Endothelial cell of umbilical vein (primary cell): Measurements from ENCODE around the gene RPL22L1. TPM values are rescaled to one million over a fixed set of nuclear protein-coding genes. Genes with fewer than 3 reads are reported as not detected.

Experiments used
- BruUV-seq: library from RNA; stranded (reverse); fragments of 400-500 nt; replicated peaks from 2 replicates; lab custom pipeline; 2021; lab: Mats Ljungman, UMichigan
- CTCF ChIA-PET: fragments of 300-600, 350-600 bp; sonication (Branson Sonifier 250); formaldehyde crosslinking; loops from one replicate; lab custom pipeline; 2021; ENCODE audit warnings: antibody characterized with exemption, inconsistent platforms; lab: Charles Lee
- POLR2A ChIA-PET: fragments of 300-600, 350-600 bp; sonication (Branson Sonifier 250); formaldehyde crosslinking; loops from one replicate; lab custom pipeline; 2021; ENCODE audit warnings: antibody characterized with exemption, inconsistent platforms; lab: Charles Lee
- DNase-seq: peaks from one replicate; pipeline ENCODE4 v3.0.0-alpha.2; 2011; ENCODE audit warnings: low read depth, low spot score
- FAIRE-seq: peaks from 2 replicates; lab custom pipeline; 2011; peaks lifted over from hg19 to GRCh38; lab: Jason Lieb, UNC
- H2AFZ ChIP-seq: 2 replicates; pipeline ENCODE4 v1.6.0; 2012; ENCODE audit warnings: low read depth, low read length, control low read depth, inconsistent platforms
- H3K27ac ChIP-seq: 2 replicates; pipeline ENCODE4 v1.5.1; 2011; ENCODE audit warnings: low read depth, mild to moderate bottlenecking, control low read depth, low read length, moderate library complexity; ENCODE audit not compliant: insufficient read depth
- H3K27me3 ChIP-seq, 2 experiments: 2 replicates each; pipeline versions ENCODE4 v1.6.0 to v1.6.1; 2011; ENCODE audit warnings: low read length in 2 of 2, mixed read lengths in 1 of 2; ENCODE audit not compliant: control insufficient read depth in 2 of 2, insufficient read depth in 2 of 2
- H3K36me3 ChIP-seq, 2 experiments: 2 replicates in 1 of 2; 3 replicates in 1 of 2; pipeline ENCODE4 v1.5.1; 2011; ENCODE audit warnings: low read length in 2 of 2, mild to moderate bottlenecking in 1 of 2, moderate library complexity in 1 of 2; ENCODE audit not compliant: control insufficient read depth in 2 of 2, insufficient read depth in 2 of 2; ENCODE audit errors: extremely low read depth in 1 of 2
- H3K4me1 ChIP-seq: 3 replicates; pipeline ENCODE4 v1.5.1; 2011; ENCODE audit warnings: mild to moderate bottlenecking, low read length; ENCODE audit not compliant: control insufficient read depth, insufficient read depth; ENCODE audit errors: extremely low read depth
- H3K4me2 ChIP-seq: 2 replicates; pipeline ENCODE4 v1.6.1; 2011; ENCODE audit warnings: low read length, control low read depth, mixed read lengths; ENCODE audit not compliant: insufficient read depth
- H3K4me3 ChIP-seq, 3 experiments: fragments of 200-600 bp in 1 of 3; sonication (generic), shearing (Covaris generic) in 1 of 3; replicated peaks in 1 of 3; 2 replicates each; pipeline ENCODE4 v1.5.1; 2011 to 2016; ENCODE audit warnings: control low read depth in 3 of 3, low read length in 3 of 3, mild to moderate bottlenecking in 2 of 3, inconsistent platforms in 1 of 3, low read depth in 1 of 3, moderate library complexity in 1 of 3; ENCODE audit not compliant: insufficient read depth in 1 of 3
- H3K79me2 ChIP-seq: 2 replicates; pipeline ENCODE4 v1.6.0; 2012; ENCODE audit warnings: low read length, inconsistent platforms; ENCODE audit not compliant: control insufficient read depth, insufficient read depth
- H3K9ac ChIP-seq: replicated peaks from 2 replicates; pipeline ENCODE3; 2011; ENCODE audit warnings: low read length, control low read depth; ENCODE audit not compliant: insufficient read depth; ENCODE audit errors: extremely low read depth
- H3K9me1 ChIP-seq: replicated peaks from 3 replicates; pipeline ENCODE4 v1.6.0; 2011; ENCODE audit warnings: mild to moderate bottlenecking, low read length; ENCODE audit not compliant: control insufficient read depth, insufficient read depth; ENCODE audit errors: extremely low read depth
- H3K9me3 ChIP-seq: replicated peaks from 2 replicates; pipeline ENCODE4 v1.5.1; 2012; ENCODE audit warnings: low read length, inconsistent platforms; ENCODE audit not compliant: control insufficient read depth, insufficient read depth
- H4K20me1 ChIP-seq: replicated peaks from 2 replicates; pipeline ENCODE3; 2011; ENCODE audit warnings: mild to moderate bottlenecking, low read length; ENCODE audit not compliant: control insufficient read depth, insufficient read depth; ENCODE audit errors: extremely low read depth
- EZH2 ChIP-seq: IDR thresholded peaks from 2 replicates; pipeline ENCODE4 v1.6.1; 2012; ENCODE audit warnings: borderline replicate concordance, low read depth, mild to moderate bottlenecking, moderate library complexity, low read length, inconsistent platforms; ENCODE audit not compliant: severe bottlenecking
- FOS ChIP-seq: IDR thresholded peaks from 2 replicates; pipeline ENCODE4 v1.6.1; 2011; ENCODE audit warnings: mild to moderate bottlenecking, low read length, moderate library complexity, borderline replicate concordance; ENCODE audit not compliant: insufficient read depth
- GATA2 ChIP-seq: IDR thresholded peaks from 2 replicates; pipeline ENCODE4 v1.7.0; 2011; ENCODE audit warnings: low read depth, mild to moderate bottlenecking, moderate library complexity, mixed read lengths, low read length; ENCODE audit not compliant: insufficient read length, insufficient read depth
- JUN ChIP-seq: IDR thresholded peaks from 2 replicates; pipeline ENCODE4 v1.6.1; 2011; ENCODE audit warnings: borderline replicate concordance, low read depth; ENCODE audit not compliant: insufficient read length, insufficient read depth
- MYC ChIP-seq: IDR thresholded peaks from one replicate; pipeline ENCODE4 v1.6.1; 2011; ENCODE audit warnings: mild to moderate bottlenecking, low read depth, low read length
- POLR2A ChIP-seq: IDR thresholded peaks from 2 replicates; pipeline ENCODE4 v1.6.1; 2012; ENCODE audit warnings: low read depth, mild to moderate bottlenecking, control low read depth, low read length
- POLR2AphosphoS5 ChIP-seq: IDR thresholded peaks from 2 replicates; pipeline ENCODE4 v1.6.1; 2012; ENCODE audit warnings: low read depth, mild to moderate bottlenecking, control low read depth, low read length, moderate library complexity; ENCODE audit not compliant: insufficient read depth
- dilution Hi-C: fragments of 300-500 bp; cut with MboI; formaldehyde crosslinking; loops from one replicate; pipeline ENCODE4 v1.15.0; 2019; ENCODE audit warnings: low sequenced_read_pairs; ENCODE audit not compliant: extremely low pct_ligation_motif_present
- intact Hi-C: fragments of 100-400 bp; cut with micrococcal nuclease; formaldehyde crosslinking; loops from one replicate; pipeline ENCODE4 v1.10.0; 2022
- polyA plus RNA-seq, 4 experiments: library from polyadenylated mRNA; depleted of rRNA in 3 of 4; stranded (reverse) in 3 of 4; unstranded in 1 of 4; fragments of >200 nt; gene quantifications; 2 replicates each; pipeline versions ENCODE4 v1.2.1 to v1.2.3, GENCODE V29; 2011 to 2012; ENCODE audit warnings: missing spikeins in 1 of 4
- total RNA-seq: library from RNA; stranded (reverse); gene quantifications from 2 replicates; pipeline ENCODE4 v1.2.3, GENCODE V29; 2021
- TF ChIP-seq, protein P1 (sequence below), 2 donors: IDR thresholded peaks; 1 replicate in 1 of 2; 2 replicates in 1 of 2; pipeline ENCODE4 v1.5.1; 2011; ENCODE audit warnings: low read length in 2 of 2, mild to moderate bottlenecking in 2 of 2, moderate library complexity in 2 of 2, control low read depth in 1 of 2, inconsistent platforms in 1 of 2, low read depth in 1 of 2; ENCODE audit not compliant: insufficient read depth in 1 of 2; ENCODE audit errors: extremely low read depth in 1 of 2
- TF ChIP-seq, protein P2 (sequence below): IDR thresholded peaks from 2 replicates; pipeline ENCODE4 v1.6.1; 2011; ENCODE audit not compliant: insufficient read depth, insufficient read length

RPL22L1 gene
- total and polyA plus RNA-seq, 2 donors (not counting 3 experiments of a cell fraction or from before 2014, with no cell fraction given): 65.0 to 176 TPM

DNA sequence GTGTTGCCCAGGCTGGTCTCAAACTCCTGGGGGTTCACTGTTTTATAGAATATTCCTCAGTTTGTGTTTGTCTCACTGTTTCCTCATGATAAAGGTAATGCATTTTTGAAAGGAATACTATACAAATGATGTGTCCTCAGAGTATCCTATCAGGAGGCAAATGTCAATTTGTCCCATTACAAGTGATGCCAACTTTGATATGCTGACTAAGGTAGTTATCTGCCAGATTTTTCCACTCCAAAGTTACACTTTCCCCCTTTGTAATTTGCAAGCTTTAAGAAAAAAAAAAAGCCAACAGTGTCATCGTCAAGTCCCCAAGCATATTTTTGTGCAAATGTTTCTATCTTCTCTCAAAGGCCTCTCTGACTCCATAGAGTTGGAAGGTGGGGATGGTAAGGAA, 29.5 kb upstream of the RPL22L1 start:
- no peak overlapping the region for H3K4me2 ChIP-seq
- dilution Hi-C loops (no loop called here), intact Hi-C loops (no loop called here)
- no TSS peak for BruUV-seq
- DNase-seq (no peak), FAIRE-seq (no peak)
- H3K9ac ChIP-seq: no peak overlapping the region
- TF ChIP-seq EZH2: no peak
- no peak for TF ChIP-seq POLR2AphosphoS5
- TF ChIP-seq FOS: no peak
- TF ChIP-seq GATA2: no peak
- TF ChIP-seq, protein P1, sequence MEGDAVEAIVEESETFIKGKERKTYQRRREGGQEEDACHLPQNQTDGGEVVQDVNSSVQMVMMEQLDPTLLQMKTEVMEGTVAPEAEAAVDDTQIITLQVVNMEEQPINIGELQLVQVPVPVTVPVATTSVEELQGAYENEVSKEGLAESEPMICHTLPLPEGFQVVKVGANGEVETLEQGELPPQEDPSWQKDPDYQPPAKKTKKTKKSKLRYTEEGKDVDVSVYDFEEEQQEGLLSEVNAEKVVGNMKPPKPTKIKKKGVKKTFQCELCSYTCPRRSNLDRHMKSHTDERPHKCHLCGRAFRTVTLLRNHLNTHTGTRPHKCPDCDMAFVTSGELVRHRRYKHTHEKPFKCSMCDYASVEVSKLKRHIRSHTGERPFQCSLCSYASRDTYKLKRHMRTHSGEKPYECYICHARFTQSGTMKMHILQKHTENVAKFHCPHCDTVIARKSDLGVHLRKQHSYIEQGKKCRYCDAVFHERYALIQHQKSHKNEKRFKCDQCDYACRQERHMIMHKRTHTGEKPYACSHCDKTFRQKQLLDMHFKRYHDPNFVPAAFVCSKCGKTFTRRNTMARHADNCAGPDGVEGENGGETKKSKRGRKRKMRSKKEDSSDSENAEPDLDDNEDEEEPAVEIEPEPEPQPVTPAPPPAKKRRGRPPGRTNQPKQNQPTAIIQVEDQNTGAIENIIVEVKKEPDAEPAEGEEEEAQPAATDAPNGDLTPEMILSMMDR (IDR thresholded peaks at IDR 0.05; ENCODE audit: extremely low read depth in 1 of 2, insufficient read depth in 1 of 2, low read depth in 1 of 2, low read length in 2 of 2): no peak
- TF ChIP-seq, protein P2, sequence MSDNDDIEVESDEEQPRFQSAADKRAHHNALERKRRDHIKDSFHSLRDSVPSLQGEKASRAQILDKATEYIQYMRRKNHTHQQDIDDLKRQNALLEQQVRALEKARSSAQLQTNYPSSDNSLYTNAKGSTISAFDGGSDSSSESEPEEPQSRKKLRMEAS: no peak
- no peak for TF ChIP-seq MYC
- no peak for TF ChIP-seq POLR2A
- no peak for TF ChIP-seq JUN
- H3K27ac ChIP-seq: no peak overlapping the region
- H3K9me3 ChIP-seq: no peaks in the 10 kb centered on the region
- CTCF ChIA-PET: no interaction called here
- H3K4me1 ChIP-seq: no peaks in the 10 kb centered on the region
- no peak overlapping the region for H2AFZ ChIP-seq
- H3K9me1 ChIP-seq: no peaks in the 10 kb centered on the region
- H3K27me3 ChIP-seq: no peaks in the 10 kb centered on the region
- H3K79me2 ChIP-seq: no peaks in the 10 kb centered on the region
- H4K20me1 ChIP-seq: no peaks in the 10 kb centered on the region
- no peaks in the 10 kb centered on the region for H3K36me3 ChIP-seq
- POLR2A ChIA-PET: no interaction called here
- no peak overlapping the region for H3K4me3 ChIP-seq
